Stimulated activated CD4-positive, alpha-beta T cell treated with anti-CD3 and anti-CD28 coated beads, TNF-alpha, amount 100 ng/mL, for 48 hours (primary cell): ENCODE measurements around the gene AP2S1.
"Not testable (repeated sequence)": the region's sequence is repeated elsewhere in the genome, so short reads cannot be mapped to it uniquely, and the experiment has no call there.

Experiments used
- DNase-seq, 3 donors: peaks; one replicate each; pipeline ENCODE4 v3.0.0-alpha.2; 2020; ENCODE audit warnings: low read depth in 3 of 3

The AP2S1 gene

GRCh38 chr19:46841458-46842083 is 9.1 kb downstream of the AP2S1 start:
- DNase-seq = no peak

GRCh38 chr19:46840498-46840942 is 10.1 kb downstream of the AP2S1 start:
- no peak for DNase-seq

DNA sequence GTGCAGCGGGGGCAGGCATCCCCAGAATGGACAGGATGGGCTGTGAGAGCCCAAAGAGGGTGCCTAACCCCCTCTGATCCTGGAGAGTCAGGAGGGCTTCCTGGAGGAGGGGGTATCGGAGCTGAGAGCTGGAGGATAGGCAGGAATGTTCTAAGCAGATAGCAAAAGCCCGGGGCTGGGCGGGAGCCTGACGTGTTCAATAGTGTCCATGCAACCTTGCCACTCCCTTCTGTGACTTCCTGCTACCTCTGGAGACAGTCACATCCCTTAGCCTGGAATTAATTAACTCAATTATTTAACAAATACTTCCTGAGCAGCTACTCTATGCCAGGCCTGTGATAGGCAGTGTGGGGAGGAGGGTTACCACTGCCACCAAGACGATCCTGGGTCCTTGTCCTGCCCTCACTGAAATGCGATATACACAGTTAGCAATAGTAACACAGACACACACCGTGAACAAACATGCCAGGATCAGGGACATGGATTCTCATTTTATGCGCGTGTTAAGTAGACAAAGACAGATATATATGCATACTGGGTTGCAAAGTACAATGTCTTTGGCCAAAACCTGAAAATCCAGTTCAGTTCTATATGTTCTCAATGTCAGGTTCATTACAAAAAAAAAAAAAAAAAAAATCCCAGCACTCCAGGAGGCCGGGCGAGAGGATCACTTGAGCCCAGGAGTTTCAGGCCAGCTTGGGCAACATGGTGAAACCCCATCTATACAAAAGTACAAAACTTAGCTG is 10.7 kb downstream of the AP2S1 start:
- no peak for DNase-seq

- DNase-seq = no peak
These were observed 12.5 kb downstream of the AP2S1 start for GRCh38 chr19:46838160-46838559.

DNA sequence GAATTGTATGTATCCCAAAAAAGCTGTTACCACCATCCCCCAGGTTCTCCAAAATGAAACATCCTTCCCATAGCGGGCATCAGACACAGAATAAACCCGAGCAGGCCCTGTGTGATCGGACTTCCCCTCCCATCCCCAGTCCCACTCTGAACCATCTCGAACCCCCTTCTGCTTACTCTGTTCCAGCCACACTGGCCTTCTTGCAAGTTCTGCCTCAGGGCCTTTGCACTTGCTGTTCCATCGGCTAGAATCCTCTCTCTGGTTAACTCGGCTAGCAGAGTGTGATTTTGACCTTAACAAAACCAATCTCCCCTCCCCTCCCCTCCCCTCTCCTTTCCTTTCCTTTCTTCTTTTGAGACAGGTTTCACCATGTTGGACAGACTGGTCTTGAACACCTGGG is 15.7 kb downstream of the AP2S1 start:
- no peak for DNase-seq

GRCh38 chr19:46834121-46834520 is 16.5 kb downstream of the AP2S1 start:
- DNase-seq = no peak

GRCh38 chr19:46830864-46831263 is 19.8 kb downstream of the AP2S1 start:
- DNase-seq = no peak

- DNase-seq = peak; percentile 31 to 54 (median 53)
These were observed 22.2 kb downstream of the AP2S1 start for GRCh38 chr19:46828484-46828883.

DNA sequence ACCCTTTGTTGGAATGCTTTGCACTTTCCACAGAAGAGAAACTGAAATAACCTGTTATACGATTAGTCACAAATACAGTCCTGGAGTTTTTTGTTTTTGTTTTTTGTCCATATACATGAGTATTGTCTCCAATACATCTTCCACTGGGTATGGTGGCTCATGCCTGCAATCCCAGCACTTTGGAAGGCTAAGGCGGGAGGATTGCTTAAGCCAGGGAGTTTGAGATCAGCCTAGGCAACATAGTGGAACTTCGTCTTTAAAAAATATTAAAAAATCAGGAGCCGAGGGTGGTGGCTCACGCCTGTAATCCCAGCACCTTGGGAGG is 25.0 kb downstream of the AP2S1 start:
- no peak for DNase-seq

DNA sequence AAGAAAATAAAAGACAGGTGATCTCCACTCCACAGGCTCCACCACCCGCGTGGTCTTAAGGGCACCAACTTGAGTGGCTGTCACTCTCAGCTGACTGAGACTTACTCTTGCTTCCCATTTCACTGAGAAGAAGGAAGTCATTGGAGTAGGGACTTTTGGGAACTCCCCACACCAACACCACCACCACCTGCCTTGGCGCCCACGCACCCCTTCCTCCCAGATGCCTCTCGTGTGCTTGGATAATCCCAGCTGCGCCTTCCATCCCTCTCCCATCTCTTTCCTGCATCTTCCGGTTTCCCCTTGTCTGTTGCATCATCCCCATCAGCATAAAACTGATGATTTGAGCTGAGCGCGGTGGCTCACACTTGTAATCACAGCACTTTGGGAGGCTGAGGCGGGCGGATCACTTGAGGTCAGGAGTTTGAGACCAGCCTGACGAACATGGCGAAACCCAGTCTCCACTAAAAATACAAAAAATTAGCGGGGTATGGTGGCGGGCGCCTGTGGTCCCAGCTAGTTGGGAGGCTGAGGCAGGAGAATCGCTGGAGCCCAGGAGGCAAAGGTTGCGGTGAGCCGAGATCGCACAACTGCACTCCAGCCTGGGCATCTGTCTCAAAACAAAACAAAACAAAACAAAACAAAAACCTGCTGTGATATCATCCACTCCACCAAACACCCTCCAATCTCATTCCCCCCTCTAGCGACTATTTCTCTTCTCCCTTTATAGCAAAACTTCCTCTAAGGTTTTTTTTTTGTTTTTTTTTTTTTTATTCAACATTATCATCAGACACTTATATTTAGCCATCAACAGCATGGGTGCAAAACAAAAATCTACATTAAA is 25.5 kb downstream of the AP2S1 start:
- no peak for DNase-seq

DNA sequence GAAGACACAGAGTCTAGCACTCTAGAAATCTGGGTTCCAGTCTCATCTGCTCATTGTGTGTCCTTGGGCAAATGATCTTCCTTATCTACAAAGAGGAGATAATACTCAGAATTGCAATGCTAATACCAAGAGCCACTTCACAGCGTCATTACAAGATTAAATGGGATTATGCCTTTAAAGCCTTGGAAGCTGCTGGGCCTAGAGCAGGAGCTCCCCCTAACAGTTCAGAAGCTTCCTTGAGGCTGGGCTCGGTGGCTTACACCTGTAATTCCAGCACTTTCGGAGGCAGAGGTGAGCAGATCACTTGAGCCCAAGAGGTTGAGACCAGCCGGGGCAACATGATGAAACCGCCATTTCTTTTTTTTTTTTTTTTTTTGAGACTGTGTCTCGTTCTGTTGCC is 27.6 kb downstream of the AP2S1 start:
- no peak for DNase-seq

DNA sequence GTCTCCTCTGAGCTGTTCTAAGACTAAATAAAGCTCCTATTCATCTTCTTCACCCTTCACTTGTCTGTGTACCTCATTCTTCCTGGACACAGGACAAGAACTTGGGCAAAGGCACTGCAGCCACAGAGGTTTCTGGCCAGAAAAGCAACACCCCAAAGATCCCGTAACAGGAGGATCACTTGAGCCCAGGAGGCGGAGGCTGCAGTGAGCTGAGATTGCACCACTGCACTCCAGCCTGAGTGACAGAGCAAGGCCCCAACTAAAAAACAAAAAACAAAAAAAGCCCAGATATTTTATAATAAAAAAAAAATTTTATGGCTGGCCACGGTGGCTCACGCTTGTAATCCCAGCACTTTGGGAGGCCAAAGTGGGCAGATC is 28.2 kb downstream of the AP2S1 start:
- not testable (repeated sequence) for DNase-seq

DNA sequence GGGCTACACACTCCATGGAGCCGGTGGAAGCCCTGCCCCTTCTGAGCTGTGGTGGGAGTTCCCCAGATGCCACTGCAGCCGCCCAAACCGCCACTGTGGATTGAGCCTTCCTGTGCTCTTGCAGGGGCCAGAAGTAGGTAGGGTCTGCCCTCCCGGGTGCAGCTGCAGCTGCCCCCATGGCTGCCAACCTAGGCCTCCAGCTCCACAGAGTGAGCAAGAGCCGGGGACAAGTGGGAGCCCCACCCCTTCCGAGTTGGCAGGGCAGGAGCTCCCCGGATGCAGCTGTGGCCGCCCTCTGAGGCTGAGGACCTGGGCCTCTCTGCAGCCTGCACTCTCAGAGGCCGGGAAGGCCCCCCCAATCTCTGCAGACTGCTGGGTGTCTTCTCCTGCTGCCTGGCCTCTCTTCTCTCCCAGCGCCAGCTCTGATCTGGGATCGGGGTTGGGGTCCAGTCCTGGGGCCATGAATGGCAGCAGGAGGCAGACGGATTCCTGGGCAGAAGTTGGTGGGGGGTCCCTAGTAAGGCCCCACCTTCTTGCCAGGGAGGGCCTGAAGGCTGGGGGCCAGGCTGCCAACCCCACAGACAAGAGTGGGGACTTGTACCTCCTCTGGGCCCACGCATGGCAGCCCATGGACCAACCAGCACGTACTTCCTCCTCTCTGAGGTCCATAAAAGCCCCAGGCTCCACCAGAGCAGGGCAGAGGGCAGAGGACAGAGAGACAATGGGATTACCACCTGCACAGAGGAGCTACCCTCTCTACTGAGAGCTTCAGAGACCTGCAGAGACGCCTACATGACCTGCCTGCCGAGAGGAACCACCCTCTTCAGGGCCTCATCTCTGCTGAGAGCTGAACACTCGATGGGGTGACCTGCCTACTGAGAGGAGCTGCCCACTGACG is 28.9 kb downstream of the AP2S1 start:
- DNase-seq = peak; percentile 21 to 41 (median 35)

- peak in 1 of 3 donors; percentile 19 for DNase-seq
These were observed 31.8 kb downstream of the AP2S1 start for GRCh38 chr19:46818812-46819211.

- DNase-seq = no peak
These were observed 34.6 kb downstream of the AP2S1 start for GRCh38 chr19:46815833-46816627.

DNA sequence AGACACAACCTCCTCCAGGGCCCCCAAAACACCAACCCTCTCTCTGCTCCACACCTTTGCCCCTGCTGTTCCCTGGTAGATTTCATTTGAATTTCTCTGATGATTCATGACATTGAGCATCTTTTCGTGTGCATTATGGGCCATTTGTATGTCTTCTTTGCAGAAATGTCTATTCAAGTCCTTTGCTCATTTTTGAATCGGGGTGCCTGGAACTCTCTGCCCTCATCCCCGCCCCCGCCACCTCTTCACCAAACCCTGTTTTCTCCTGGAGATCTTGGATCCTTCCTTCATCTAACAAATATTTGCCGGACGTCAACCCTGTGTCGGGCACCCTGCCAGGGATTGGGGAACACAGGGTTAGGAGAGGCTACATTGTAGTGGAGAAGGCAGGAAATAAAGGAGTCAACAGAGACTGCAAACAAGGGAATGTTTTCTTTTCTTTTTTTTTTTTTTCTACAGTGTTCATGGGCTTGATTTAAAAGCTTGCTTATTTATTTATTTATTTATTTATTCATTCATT is 36.7 kb downstream of the AP2S1 start:
- no peak for DNase-seq

- no peak for DNase-seq
These were observed 37.4 kb downstream of the AP2S1 start for GRCh38 chr19:46812977-46813838.

- DNase-seq = no peak
These were observed 40.9 kb downstream of the AP2S1 start for GRCh38 chr19:46809534-46810272.

GRCh38 chr19:46806656-46807055 is 44.0 kb downstream of the AP2S1 start:
- DNase-seq = no peak
